GM12874 (cell line): Measurements from ENCODE around the gene ITM2B.

Experiments
- TF ChIP-seq, protein P1 (sequence below): IDR thresholded peaks from 2 replicates; pipeline ENCODE4 v1.5.1; 2011; ENCODE audit warnings: low read depth, mild to moderate bottlenecking, control low read depth, low read length, moderate library complexity; ENCODE audit not compliant: insufficient read depth

ITM2B gene

DNA sequence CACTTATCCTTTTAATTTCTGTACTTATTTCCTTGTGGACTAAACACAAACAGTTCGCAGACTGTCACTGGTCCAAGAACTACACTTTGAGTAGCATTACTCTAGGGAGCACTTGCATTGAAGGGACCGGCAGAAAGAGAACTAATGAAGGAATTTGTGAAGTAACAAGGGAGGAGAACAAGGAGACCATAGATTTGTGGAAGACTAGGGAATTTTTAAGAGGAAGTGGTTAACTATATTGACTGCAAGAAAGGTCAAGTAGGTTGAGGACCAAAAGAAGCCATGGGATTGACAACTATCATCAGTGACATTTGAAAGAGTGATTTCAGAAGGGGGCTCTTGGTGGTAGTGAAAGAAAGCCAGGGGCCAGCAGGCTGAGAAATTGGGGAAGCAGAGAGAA lies 66.6 kb downstream of the ITM2B start:
- TF ChIP-seq, protein P1, sequence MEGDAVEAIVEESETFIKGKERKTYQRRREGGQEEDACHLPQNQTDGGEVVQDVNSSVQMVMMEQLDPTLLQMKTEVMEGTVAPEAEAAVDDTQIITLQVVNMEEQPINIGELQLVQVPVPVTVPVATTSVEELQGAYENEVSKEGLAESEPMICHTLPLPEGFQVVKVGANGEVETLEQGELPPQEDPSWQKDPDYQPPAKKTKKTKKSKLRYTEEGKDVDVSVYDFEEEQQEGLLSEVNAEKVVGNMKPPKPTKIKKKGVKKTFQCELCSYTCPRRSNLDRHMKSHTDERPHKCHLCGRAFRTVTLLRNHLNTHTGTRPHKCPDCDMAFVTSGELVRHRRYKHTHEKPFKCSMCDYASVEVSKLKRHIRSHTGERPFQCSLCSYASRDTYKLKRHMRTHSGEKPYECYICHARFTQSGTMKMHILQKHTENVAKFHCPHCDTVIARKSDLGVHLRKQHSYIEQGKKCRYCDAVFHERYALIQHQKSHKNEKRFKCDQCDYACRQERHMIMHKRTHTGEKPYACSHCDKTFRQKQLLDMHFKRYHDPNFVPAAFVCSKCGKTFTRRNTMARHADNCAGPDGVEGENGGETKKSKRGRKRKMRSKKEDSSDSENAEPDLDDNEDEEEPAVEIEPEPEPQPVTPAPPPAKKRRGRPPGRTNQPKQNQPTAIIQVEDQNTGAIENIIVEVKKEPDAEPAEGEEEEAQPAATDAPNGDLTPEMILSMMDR = no peak

DNA sequence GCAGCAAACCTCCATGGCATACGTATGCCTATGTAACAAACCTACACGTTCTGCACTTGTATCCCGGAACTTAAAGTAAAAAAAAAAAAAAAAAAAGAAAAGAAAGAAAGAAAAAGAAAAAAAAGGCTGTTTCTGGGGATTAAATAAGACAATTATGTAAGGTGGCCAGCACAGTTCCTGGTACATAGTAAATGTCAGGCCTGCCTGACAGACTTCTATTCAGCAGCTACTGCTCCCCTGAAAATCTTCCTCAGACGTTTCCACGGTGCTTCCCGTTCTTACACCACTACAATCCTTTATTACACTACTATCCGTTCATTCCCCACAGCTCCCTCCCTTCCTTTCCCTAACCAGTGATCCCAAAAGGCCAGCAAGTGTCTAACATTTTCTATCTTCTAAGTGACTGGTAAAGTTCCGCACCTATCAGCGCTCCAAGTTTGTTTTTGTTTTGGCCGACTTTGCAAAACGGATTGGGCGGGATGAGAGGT lies 69.9 kb downstream of the ITM2B start:
- TF ChIP-seq, protein P1 = no peak

DNA sequence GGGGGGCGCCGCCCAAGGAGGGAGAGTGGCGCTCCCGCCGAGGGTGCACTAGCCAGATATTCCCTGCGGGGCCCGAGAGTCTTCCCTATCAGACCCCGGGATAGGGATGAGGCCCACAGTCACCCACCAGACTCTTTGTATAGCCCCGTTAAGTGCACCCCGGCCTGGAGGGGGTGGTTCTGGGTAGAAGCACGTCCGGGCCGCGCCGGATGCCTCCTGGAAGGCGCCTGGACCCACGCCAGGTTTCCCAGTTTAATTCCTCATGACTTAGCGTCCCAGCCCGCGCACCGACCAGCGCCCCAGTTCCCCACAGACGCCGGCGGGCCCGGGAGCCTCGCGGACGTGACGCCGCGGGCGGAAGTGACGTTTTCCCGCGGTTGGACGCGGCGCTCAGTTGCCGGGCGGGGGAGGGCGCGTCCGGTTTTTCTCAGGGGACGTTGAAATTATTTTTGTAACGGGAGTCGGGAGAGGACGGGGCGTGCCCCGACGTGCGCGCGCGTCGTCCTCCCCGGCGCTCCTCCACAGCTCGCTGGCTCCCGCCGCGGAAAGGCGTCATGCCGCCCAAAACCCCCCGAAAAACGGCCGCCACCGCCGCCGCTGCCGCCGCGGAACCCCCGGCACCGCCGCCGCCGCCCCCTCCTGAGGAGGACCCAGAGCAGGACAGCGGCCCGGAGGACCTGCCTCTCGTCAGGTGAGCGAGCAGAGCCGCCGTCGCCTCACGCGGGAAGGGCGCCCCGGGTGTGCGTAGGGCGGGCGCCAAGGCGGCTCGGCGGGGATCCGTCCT lies 70.5 kb downstream of the ITM2B start, which contains the start of gene RB1:
RB1 (plus strand) TSS at position 393 of the 784 bp plus-strand sequence; CDS start at position 555, 162 bp downstream.
- TF ChIP-seq, protein P1 = no peak

DNA sequence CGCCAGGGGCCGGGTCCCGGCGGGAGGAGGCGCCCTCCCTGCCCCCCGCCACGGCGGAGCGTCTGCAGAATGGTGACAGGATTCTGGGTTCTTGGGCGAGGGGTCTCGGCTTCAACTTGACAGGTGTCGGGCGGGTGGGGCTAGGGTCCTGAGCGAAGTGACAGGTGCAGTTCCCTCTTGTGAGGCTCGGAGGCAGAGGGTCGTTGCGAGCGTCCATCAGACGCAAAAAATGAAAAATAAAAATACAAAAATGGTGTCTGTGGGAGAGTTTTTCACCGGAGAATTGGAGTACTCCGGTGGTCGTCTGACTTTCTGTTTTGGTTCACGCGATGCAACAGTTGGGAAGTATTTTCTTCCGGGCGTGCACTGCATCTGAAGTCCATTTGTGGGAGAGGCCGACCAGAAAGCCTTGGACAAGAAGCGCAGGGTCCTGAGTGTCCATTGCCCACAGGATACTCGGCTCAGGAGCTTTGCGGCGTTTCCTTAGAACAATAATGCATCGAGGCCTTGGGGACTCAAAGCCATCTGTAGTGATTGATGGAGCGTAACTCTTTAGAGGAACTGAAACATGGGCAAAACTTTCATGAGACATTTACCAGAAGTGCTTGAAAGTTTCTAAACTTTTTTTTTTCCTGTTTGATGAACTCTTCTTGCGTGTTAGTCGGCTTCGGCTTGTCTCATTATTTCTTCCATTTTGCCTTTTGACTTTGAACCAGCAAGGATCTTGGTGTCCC lies 71.3 kb downstream of the ITM2B start:
- TF ChIP-seq, protein P1 = no peak

DNA sequence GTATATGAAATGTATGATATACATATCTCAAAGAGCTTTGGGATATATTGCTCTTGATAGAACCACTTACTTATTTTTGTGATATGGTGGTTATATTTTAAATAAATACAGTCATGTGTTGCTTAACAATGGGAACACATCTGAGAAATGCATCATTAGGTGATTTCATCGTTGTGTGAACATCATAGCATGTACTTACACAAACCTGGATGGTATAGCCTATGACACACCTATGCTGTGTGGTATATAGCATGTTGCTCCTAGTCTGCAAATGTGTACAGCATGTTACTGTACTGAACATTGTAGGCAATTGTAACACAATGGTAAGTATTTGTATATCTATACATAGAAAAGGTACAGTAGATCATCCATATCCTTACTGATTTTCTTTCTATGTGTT lies 78.2 kb downstream of the ITM2B start:
- TF ChIP-seq, protein P1 = no peak

DNA sequence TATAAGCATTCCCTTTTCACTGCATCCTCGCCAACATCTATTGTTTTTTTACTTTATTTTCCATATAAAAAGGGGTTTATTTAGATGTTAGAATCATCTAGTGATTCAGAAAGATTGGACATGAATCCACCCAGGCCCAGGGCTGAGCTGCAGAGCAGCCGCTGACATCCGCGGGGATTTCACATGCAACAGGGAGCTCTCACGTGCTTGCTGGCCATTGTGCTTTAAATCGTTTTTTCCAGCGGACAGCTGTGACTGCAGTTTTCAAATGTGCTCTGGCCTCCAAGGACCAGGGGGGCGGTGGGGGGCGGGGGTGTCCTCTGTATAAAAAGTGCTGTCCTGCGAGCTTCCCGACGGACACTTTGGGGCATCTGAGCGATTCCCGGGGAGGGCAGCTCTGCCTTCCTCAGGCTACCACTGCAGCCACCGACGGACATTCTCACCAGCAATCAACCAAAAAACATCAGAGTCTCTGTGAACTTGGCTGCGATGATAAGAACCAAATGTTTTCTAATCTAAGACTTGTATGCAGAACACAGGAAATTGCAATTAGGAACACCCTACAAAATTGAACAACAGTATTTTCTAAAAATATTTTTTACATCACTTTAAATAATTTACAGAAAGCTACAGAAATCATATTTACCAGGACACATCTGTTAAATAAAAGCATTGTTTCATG lies 83.1 kb downstream of the ITM2B start:
- TF ChIP-seq, protein P1 = no peak
